CD14-positive monocyte (primary cell): ENCODE results near the gene MTCH2. TPM values are rescaled to one million over a fixed set of nuclear protein-coding genes. Genes with fewer than 3 reads are reported as not detected.

Experiments
- DNase-seq, 3 donors: peaks; one replicate each; pipeline ENCODE4 v3.0.0-alpha.2; 2011 to 2022
- H2AFZ ChIP-seq: 2 replicates; pipeline ENCODE4 v1.6.0; 2012; ENCODE audit warnings: mild to moderate bottlenecking, low read depth, low read length, inconsistent platforms; ENCODE audit not compliant: insufficient read depth, poor library complexity, severe bottlenecking
- H3K27ac ChIP-seq, 2 donors: 1 replicate in 1 of 2; 2 replicates in 1 of 2; pipeline ENCODE4 v1.5.1; 2012 to 2013; ENCODE audit warnings: low read length in 2 of 2, control low read depth in 1 of 2, inconsistent platforms in 1 of 2, low read depth in 1 of 2, mild to moderate bottlenecking in 1 of 2
- H3K27me3 ChIP-seq, 2 donors: one replicate each; pipeline versions ENCODE4 v1.6.0 to v1.6.1; 2011 to 2013; ENCODE audit warnings: low read length in 2 of 2; ENCODE audit not compliant: control insufficient read depth in 2 of 2, insufficient read depth in 2 of 2
- H3K36me3 ChIP-seq, 2 donors: replicated peaks in 1 of 2; 1 replicate in 1 of 2; 2 replicates in 1 of 2; pipeline versions ENCODE4 v1.5.1 to v1.6.1; 2012 to 2013; ENCODE audit warnings: low read length in 2 of 2, control low read depth in 1 of 2, inconsistent platforms in 1 of 2, mild to moderate bottlenecking in 1 of 2; ENCODE audit not compliant: insufficient read depth in 2 of 2, control insufficient read depth in 1 of 2
- H3K4me1 ChIP-seq, 2 donors: 1 replicate in 1 of 2; 2 replicates in 1 of 2; pipeline versions ENCODE4 v1.5.1 to v1.6.1; 2012 to 2013; ENCODE audit warnings: low read length in 2 of 2, control low read depth in 1 of 2, inconsistent platforms in 1 of 2, mild to moderate bottlenecking in 1 of 2, moderate library complexity in 1 of 2; ENCODE audit not compliant: insufficient read depth in 2 of 2, control insufficient read depth in 1 of 2
- H3K4me2 ChIP-seq: replicated peaks from 2 replicates; pipeline ENCODE3; 2012; ENCODE audit warnings: low read length, moderate library complexity, mild to moderate bottlenecking; ENCODE audit not compliant: poor library complexity, severe bottlenecking; ENCODE audit errors: extremely low read depth
- H3K4me3 ChIP-seq, 3 experiments: fragments of 200-600 bp in 1 of 3; sonication (generic) in 1 of 3; replicated peaks in 1 of 3; 1 replicate in 2 of 3; 2 replicates in 1 of 3; pipeline ENCODE4 v1.5.1; 2011 to 2013; ENCODE audit warnings: low read length in 3 of 3, mild to moderate bottlenecking in 3 of 3, control low read depth in 2 of 3, low read depth in 2 of 3, inconsistent platforms in 1 of 3, moderate library complexity in 1 of 3
- H3K79me2 ChIP-seq: 2 replicates; pipeline ENCODE4 v1.6.0; 2012; ENCODE audit warnings: mild to moderate bottlenecking, control low read depth, inconsistent platforms, low read length, moderate library complexity; ENCODE audit not compliant: insufficient read depth
- H3K9ac ChIP-seq: 2 replicates; pipeline ENCODE4 v1.6.0; 2017; ENCODE audit warnings: low read length, mild to moderate bottlenecking; ENCODE audit not compliant: insufficient read depth, poor library complexity, severe bottlenecking
- H3K9me3 ChIP-seq, 2 donors: replicated peaks in 1 of 2; 1 replicate in 1 of 2; 2 replicates in 1 of 2; pipeline versions ENCODE4 v1.5.1 to v1.6.1; 2012 to 2013; ENCODE audit warnings: low read length in 2 of 2, control low read depth in 1 of 2; ENCODE audit not compliant: control insufficient read depth in 1 of 2, insufficient read depth in 1 of 2
- H4K20me1 ChIP-seq: 2 replicates; pipeline ENCODE4 v1.6.0; 2012; ENCODE audit warnings: mild to moderate bottlenecking, low read length, control low read depth, moderate library complexity; ENCODE audit not compliant: insufficient read depth
- H3K27ac Mint-ChIP-seq, 7 donors: one replicate each; pipeline ENCODE4 v1.8.0; 2020; ENCODE audit warnings: mild to moderate bottlenecking in 7 of 7, mixed read lengths in 7 of 7, moderate library complexity in 6 of 7, inconsistent platforms in 2 of 7
- H3K27me3 Mint-ChIP-seq, 3 donors: one replicate each; pipeline ENCODE4 v1.8.0; 2021 to 2022; ENCODE audit warnings: low read depth in 3 of 3, mild to moderate bottlenecking in 3 of 3, mixed read lengths in 3 of 3, moderate library complexity in 3 of 3, inconsistent platforms in 1 of 3
- H3K36me3 Mint-ChIP-seq, 2 donors: one replicate each; pipeline ENCODE4 v1.8.0; 2020; ENCODE audit warnings: mixed read lengths in 2 of 2, inconsistent platforms in 1 of 2, mild to moderate bottlenecking in 1 of 2
- H3K4me1 Mint-ChIP-seq: one replicate; pipeline ENCODE4 v1.8.0; 2020; ENCODE audit warnings: mild to moderate bottlenecking, mixed read lengths
- H3K4me3 Mint-ChIP-seq, 2 donors: one replicate each; pipeline ENCODE4 v1.8.0; 2020; ENCODE audit warnings: mild to moderate bottlenecking in 2 of 2, mixed read lengths in 2 of 2, moderate library complexity in 1 of 2
- H3K9me3 Mint-ChIP-seq, 7 donors: one replicate each; pipeline ENCODE4 v1.8.0; 2020 to 2022; ENCODE audit warnings: mixed read lengths in 7 of 7, mild to moderate bottlenecking in 6 of 7, moderate library complexity in 6 of 7, inconsistent platforms in 2 of 7
- CTCF ChIP-seq: fragments of 200-600 bp; IDR thresholded peaks from one replicate; pipeline ENCODE4 v1.8.0; 2022; ENCODE audit warnings: antibody characterized with exemption, mild to moderate bottlenecking
- WGBS: methylation state at CpG from one replicate; pipeline ENCODE4 v1.1.5; 2013; ENCODE audit warnings: missing lambda C conversion rate; ENCODE audit not compliant: insufficient coverage; 5-methylcytosine and 5-hydroxymethylcytosine counted together
- intact Hi-C, 2 donors: fragments of 100-400 bp; cut with micrococcal nuclease; formaldehyde crosslinking; loops; one replicate each; pipeline versions ENCODE4 v1.15.0 to v1.15.1; 2023
- polyA plus RNA-seq, 3 donors: library from polyadenylated mRNA; depleted of rRNA in 1 of 3; unstranded in 2 of 3; stranded (reverse) in 1 of 3; fragments of 300-500 nt in 2 of 3; fragments of >200 nt in 1 of 3; fragmentation: Illumina TruSeq in 2 of 3; gene quantifications; 1 replicate in 2 of 3; 2 replicates in 1 of 3; pipeline ENCODE4 v1.2.3, GENCODE V29; 2012 to 2021

MTCH2 gene
- polyA plus RNA-seq, 3 donors, result 31.7 to 116 (median 98.0) TPM

- Histone ChIP-seq H3K4me3 (no peak overlapping the region), H3K27me3 (peaks cover 16 to 29% of the 10 kb centered on the region in 2 donors), H3K4me2 (no peak overlapping the region), H4K20me1 (no peaks in the 10 kb centered on the region), H3K27ac (no peak overlapping the region), H3K36me3 (peaks cover under 1% of the 10 kb centered on the region in 2 donors), H3K9ac (no peak overlapping the region), H2AFZ (no peak overlapping the region), H3K4me1 (peaks cover 31 to 47% of the 10 kb centered on the region in 2 donors), H3K9me3 (peaks cover 0 to 6% of the 10 kb centered on the region in 2 donors), H3K79me2 (peaks cover 15% of the 10 kb centered on the region)
- Mint-ChIP-seq H3K4me3 (no peak overlapping the region), H3K27me3 (peaks cover 27 to 29% (median 27%) of the 10 kb centered on the region in 3 donors), H3K36me3 (peaks cover 9 to 10% of the 10 kb centered on the region in 2 donors), H3K27ac (no peak overlapping the region), H3K4me1 (peaks cover 48% of the 10 kb centered on the region), H3K9me3 (peaks cover 0 to 12% (median 2%) of the 10 kb centered on the region in 7 donors)
- DNase-seq, result no peak
- intact Hi-C loops, result no loop called here
- TF ChIP-seq CTCF, result no peak
- 93% methylated on average over 112 of the region's 122 CpGs for whole genome bisulfite sequencing
Measured at GRCh38 chr11:47589977-47590861, 52.1 kb downstream of the MTCH2 start.

GRCh38 chr11:47589584-47589976 lies 52.8 kb downstream of the MTCH2 start:
- peaks cover 6 to 16% of the 10 kb centered on the region in 2 donors for H3K36me3 Mint-ChIP-seq
- Histone ChIP-seq H3K79me2 (peaks cover 15% of the 10 kb centered on the region), H3K4me3 (no peak overlapping the region), H3K27me3 (peaks cover 13 to 23% of the 10 kb centered on the region in 2 donors), H3K9me3 (peaks cover 0 to 6% of the 10 kb centered on the region in 2 donors), H3K4me1 (peaks cover 31 to 47% of the 10 kb centered on the region in 2 donors), H3K27ac (no peak overlapping the region), H3K4me2 (no peak overlapping the region), H3K36me3 (peaks cover 3 to 7% of the 10 kb centered on the region in 2 donors), H4K20me1 (no peaks in the 10 kb centered on the region), H3K9ac (no peak overlapping the region), H2AFZ (no peak overlapping the region)
- H3K9me3 Mint-ChIP-seq, result peaks cover 0 to 9% (median 2%) of the 10 kb centered on the region in 7 donors
- H3K4me3 Mint-ChIP-seq, result no peak overlapping the region
- DNase-seq, result no peak
- no peak overlapping the region for H3K27ac Mint-ChIP-seq
- intact Hi-C loops, result no loop called here
- 94% methylated on average over 37 of the region's 51 CpGs for WGBS
- no peak for TF ChIP-seq CTCF
- peaks cover 24 to 25% (median 24%) of the 10 kb centered on the region in 3 donors for H3K27me3 Mint-ChIP-seq
- peaks cover 47% of the 10 kb centered on the region for H3K4me1 Mint-ChIP-seq
